ENCODE results near the gene PHYH. TPM values are rescaled to one million over a fixed set of nuclear protein-coding genes. Genes with fewer than 3 reads are reported as not detected.
"Not testable (repeated sequence)": the region's sequence is repeated elsewhere in the genome, so short reads cannot be mapped to it uniquely, and the experiment has no call there.

PHYH gene
- polyA plus RNA-seq, 6 donors from 2014 or later: 7.0 to 15.3 (median 8.8) TPM

DNA sequence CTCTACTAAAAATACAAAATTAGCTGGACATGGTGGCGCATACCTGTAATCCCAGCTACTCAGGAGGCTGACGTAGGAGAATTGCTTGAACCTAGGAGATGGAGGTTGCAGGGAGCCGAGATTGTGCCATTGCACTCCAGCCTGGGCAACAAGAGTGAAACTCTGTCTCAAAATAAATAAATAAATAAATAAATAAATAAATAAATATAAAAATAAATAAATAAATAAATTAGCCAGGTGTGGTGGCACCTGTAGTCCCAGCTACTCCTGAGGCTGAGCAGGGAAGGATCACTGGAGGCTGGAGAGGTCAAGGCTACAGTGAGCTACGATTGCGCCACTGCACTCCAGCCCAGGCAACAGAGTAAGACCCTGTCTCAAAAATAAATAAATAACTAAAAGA is 57.6 kb downstream of the PHYH start:
- not testable (repeated sequence) for ATAC-seq (ENCODE audit: low read depth in 2 of 2); H3K27ac Mint-ChIP-seq; H3K4me1 Mint-ChIP-seq; DNase-seq; H3K9me3 Mint-ChIP-seq; H3K4me3 Mint-ChIP-seq; H3K36me3 Mint-ChIP-seq; H3K27me3 Mint-ChIP-seq

- no peaks in the 10 kb centered on the region for H3K4me1 Mint-ChIP-seq
- H3K27me3 Mint-ChIP-seq: no peaks in the 10 kb centered on the region
- ATAC-seq (ENCODE audit: low read depth in 2 of 2) (no peak), DNase-seq (no peak)
- H3K27ac Mint-ChIP-seq: no peak overlapping the region
- peaks cover 0 to 1% (median 0%) of the 10 kb centered on the region in 7 donors for H3K9me3 Mint-ChIP-seq
- no peak overlapping the region for H3K4me3 Mint-ChIP-seq
- no peaks in the 10 kb centered on the region for H3K36me3 Mint-ChIP-seq
Measured at GRCh38 chr10:13241613-13242012, 58.3 kb downstream of the PHYH start.

GRCh38 chr10:13239923-13240322 is 59.9 kb downstream of the PHYH start:
- Mint-ChIP-seq H3K27me3 (no peaks in the 10 kb centered on the region), H3K4me1 (no peaks in the 10 kb centered on the region), H3K4me3 (no peak overlapping the region), H3K9me3 (peaks cover 0 to 1% (median 0%) of the 10 kb centered on the region in 7 donors), H3K27ac (no peak overlapping the region), H3K36me3 (no peaks in the 10 kb centered on the region)
- DNase-seq: no peak
- ATAC-seq (ENCODE audit: low read depth in 2 of 2): no peak

DNA sequence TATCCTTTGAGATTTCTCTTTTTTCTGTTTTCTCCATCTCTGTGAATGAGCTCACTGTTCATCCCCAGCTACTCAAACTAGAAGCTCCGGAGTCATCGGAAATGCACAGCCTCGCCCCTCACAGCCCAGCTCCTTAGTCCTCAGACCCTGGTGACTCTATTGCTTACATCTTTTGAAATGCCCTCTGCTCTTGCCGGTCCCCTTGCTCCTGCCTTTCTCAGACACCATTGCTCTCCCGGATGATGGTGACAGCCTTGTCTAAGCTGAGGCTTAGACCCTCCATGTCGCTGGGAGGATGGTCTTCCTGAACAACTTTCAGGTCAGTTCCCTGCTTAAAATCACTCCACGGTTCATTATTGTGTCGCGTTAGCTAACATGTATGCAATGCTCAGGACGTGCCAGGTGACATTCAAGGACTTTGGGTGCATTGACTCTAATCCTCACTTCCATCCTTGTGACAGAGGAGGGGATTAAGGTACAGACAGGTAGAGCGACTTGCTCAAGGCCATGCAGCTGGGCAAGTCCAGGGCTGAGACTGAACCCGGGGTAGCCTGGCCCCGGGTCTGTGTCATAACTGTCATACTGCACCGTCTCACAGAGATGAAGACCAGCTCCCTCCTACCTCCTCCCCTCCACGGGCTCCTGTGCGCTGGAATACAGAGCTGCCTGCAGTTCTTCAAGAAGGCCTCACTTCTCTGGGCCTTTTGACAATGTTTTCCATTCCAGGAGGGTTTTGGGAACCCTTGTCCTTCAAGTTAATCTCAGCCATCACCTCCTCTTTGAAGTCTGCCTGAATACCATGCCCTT is 61.4 kb downstream of the PHYH start:
- H3K4me1 Mint-ChIP-seq: no peaks in the 10 kb centered on the region
- ATAC-seq (ENCODE audit: low read depth in 2 of 2): no peak
- DNase-seq: no peak
- no peak overlapping the region for H3K4me3 Mint-ChIP-seq
- peaks cover 0 to 1% (median 0%) of the 10 kb centered on the region in 7 donors for H3K9me3 Mint-ChIP-seq
- peaks cover 0 to 10% (median 7%) of the 10 kb centered on the region in 3 donors for H3K27me3 Mint-ChIP-seq
- H3K36me3 Mint-ChIP-seq: no peaks in the 10 kb centered on the region
- H3K27ac Mint-ChIP-seq: peak overlapping the region in 2 of 6 donors; percentile 40 to 60

DNA sequence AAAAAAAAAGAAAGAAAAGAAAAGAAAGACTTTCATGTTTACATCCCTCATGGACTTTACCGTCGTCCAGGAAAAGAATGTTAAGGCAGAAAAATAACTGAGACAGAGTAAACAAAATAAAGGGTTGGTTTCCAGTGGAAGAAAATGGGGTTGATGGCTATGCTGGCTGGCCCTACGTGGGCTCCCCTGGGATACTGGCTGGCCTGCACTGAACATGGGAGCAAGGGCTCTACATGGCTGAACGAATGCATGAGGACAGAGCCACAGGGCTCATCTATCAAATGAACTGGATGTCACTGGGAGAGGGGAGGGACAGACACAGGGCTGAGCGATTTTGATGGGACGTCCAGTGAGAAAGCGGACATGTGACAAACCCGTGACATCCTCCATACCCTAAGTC is 63.2 kb downstream of the PHYH start:
- Mint-ChIP-seq H3K4me3 (no peak overlapping the region), H3K36me3 (no peaks in the 10 kb centered on the region), H3K9me3 (peaks cover 0 to 1% (median 0%) of the 10 kb centered on the region in 7 donors), H3K27ac (peak overlapping the region in 1 of 6 donors; percentile 58), H3K27me3 (peaks cover 0 to 18% (median 7%) of the 10 kb centered on the region in 3 donors), H3K4me1 (no peaks in the 10 kb centered on the region)
- no peak for ATAC-seq (ENCODE audit: low read depth in 2 of 2)
- DNase-seq: no peak

GRCh38 chr10:13234736-13235135 is 65.1 kb downstream of the PHYH start:
- H3K27me3 Mint-ChIP-seq: peaks cover 0 to 19% (median 14%) of the 10 kb centered on the region in 3 donors
- not testable (repeated sequence) for DNase-seq; H3K4me3 Mint-ChIP-seq; H3K4me1 Mint-ChIP-seq; H3K36me3 Mint-ChIP-seq; H3K9me3 Mint-ChIP-seq; H3K27ac Mint-ChIP-seq; ATAC-seq (ENCODE audit: low read depth in 2 of 2)

DNA sequence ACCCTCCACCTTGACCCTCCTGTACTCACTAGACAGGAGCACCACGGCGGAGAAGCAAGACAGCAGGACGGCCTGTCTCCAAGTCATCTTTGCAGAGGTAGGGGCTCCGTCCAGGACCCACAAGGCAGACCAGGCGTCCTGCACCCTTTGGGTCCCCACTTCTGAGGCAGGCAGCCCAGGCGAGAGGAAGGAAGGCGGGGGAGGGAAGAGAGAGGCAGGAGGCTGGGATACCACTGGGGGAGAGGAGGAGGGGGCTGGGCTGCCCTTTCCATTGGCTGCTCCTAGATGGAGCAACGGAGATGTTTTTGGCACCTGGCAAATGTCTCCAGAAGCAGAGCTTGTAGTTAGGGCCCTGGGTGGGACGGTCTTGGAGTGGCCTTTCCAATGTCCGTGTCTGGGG is 65.7 kb downstream of the PHYH start, which contains the start of gene UCMA:
Gene UCMA, minus strand, starts transcription at position 203 of the 400 bp plus-strand sequence. Its CDS starts 116 bp downstream, at position 87.
- no peak within 1 kb of the TSS for H3K27ac Mint-ChIP-seq

GRCh38 chr10:13233358-13233757 is 66.5 kb downstream of the PHYH start:
- Mint-ChIP-seq H3K9me3 (peaks cover 0 to 1% (median 0%) of the 10 kb centered on the region in 7 donors), H3K4me3 (no peak overlapping the region), H3K36me3 (no peaks in the 10 kb centered on the region), H3K27ac (no peak overlapping the region), H3K27me3 (peaks cover 0 to 25% (median 21%) of the 10 kb centered on the region in 3 donors), H3K4me1 (no peaks in the 10 kb centered on the region)
- no peak for ATAC-seq (ENCODE audit: low read depth in 2 of 2)
- no peak for DNase-seq

More for the DNA sequence above, 65.7 kb downstream of the PHYH start, which contains the start of gene UCMA:
- Mint-ChIP-seq H3K9me3 (peaks cover 0 to 1% (median 0%) of the 10 kb centered on the region in 7 donors), H3K27me3 (peaks cover 0 to 24% (median 20%) of the 10 kb centered on the region in 3 donors), H3K4me1 (no peaks in the 10 kb centered on the region), H3K4me3 (peak within 1 kb of the TSS in 2 of 8 donors; percentile 50 to 68), H3K36me3 (no peaks in the 10 kb centered on the region)
- no peak for DNase-seq
- ATAC-seq (ENCODE audit: low read depth in 2 of 2): no peak

GRCh38 chr10:13231808-13232207 is 68.1 kb downstream of the PHYH start:
- DNase-seq: no peak
- no peak for ATAC-seq (ENCODE audit: low read depth in 2 of 2)
- Mint-ChIP-seq H3K27me3 (peaks cover 0 to 25% (median 21%) of the 10 kb centered on the region in 3 donors), H3K9me3 (no peaks in the 10 kb centered on the region), H3K4me3 (no peak overlapping the region), H3K27ac (no peak overlapping the region), H3K4me1 (no peaks in the 10 kb centered on the region), H3K36me3 (no peaks in the 10 kb centered on the region)

- Mint-ChIP-seq H3K4me1 (no peaks in the 10 kb centered on the region), H3K27ac (no peak overlapping the region), H3K27me3 (peaks cover 0 to 25% (median 21%) of the 10 kb centered on the region in 3 donors), H3K36me3 (no peaks in the 10 kb centered on the region), H3K4me3 (no peak overlapping the region), H3K9me3 (no peaks in the 10 kb centered on the region)
- DNase-seq (no peak), ATAC-seq (ENCODE audit: low read depth in 2 of 2) (no peak)
Measured at GRCh38 chr10:13231190-13231589, 68.7 kb downstream of the PHYH start.

Other genes starting within 250 kb of the PHYH start
- 10 to 100 TPM in 2 of 6 donors, 1 to 10 TPM in 3, under 1 TPM in 1; 0.18 to 18.1 (median 8.2) TPM for gene OPTN, start 199.9 kb downstream of the PHYH start, polyA plus RNA-seq (ENCODE audit: low read depth in 6 of 6)
- gene MCM10, start 138.5 kb downstream of the PHYH start, polyA plus RNA-seq (ENCODE audit: low read depth in 6 of 6): under 1 TPM in 1 of 6 donors, not detected in 5; 0.06 TPM
- gene UCMA, start 65.7 kb downstream of the PHYH start, polyA plus RNA-seq (ENCODE audit: low read depth in 6 of 6): not detected
- 10 to 100 TPM in 5 of 6 donors, 1 to 10 TPM in 1; 9.1 to 18.9 (median 15.4) TPM for gene SEPHS1, start 48.2 kb upstream of the PHYH start, polyA plus RNA-seq (ENCODE audit: low read depth in 6 of 6)
- gene BEND7, start 228.9 kb upstream of the PHYH start, polyA plus RNA-seq (ENCODE audit: low read depth in 6 of 6): not detected